Testis (tissue), 2 donors: ENCODE results near the gene ITPKA.

Experiments used
- CTCF ChIP-seq, 3 experiments: fragments of 450-650 bp in 2 of 3; fragments of 200-600 bp in 1 of 3; sonication (generic) in 1 of 3; IDR thresholded peaks; one replicate each; pipeline ENCODE4 v1.5.1; 2016 to 2019; ENCODE audit warnings: antibody characterized with exemption in 3 of 3, mild to moderate bottlenecking in 2 of 3, moderate library complexity in 1 of 3
- POLR2A ChIP-seq: fragments of 450-650 bp; IDR thresholded peaks from one replicate; pipeline ENCODE4 v1.6.1; 2017; ENCODE audit warnings: antibody characterized with exemption, mild to moderate bottlenecking, moderate library complexity

GRCh38 chr15:41545218-41545617, 51.5 kb downstream of the ITPKA start:
- TF ChIP-seq POLR2A (no peak), CTCF (IDR thresholded peaks at IDR 0.05) (no peak)
